ENCODE measurements around the gene MAP2K5. TPM values are rescaled to one million over a fixed set of nuclear protein-coding genes. Genes with fewer than 3 reads are reported as not detected.

Gene MAP2K5
- total RNA-seq, 2 donors from 2014 or later: 10.7 to 15.7 TPM

DNA sequence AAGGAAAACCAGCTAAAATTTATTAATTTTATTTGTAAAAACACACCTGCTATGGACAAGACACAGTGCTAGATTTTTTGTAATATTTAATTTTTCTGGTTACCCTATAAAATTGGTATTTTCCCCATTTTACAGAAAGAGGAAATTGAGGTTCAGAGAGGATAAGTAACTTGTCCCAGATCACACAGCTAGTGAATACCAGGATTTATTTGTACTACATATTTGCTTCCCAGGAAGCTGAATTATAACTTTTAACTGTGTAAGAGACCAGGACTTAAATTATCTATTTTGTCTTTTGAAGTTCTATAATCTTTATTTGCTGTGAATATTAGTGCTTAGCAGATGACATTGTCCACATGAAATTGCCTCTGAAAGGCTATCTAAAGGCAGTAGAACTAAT is 49.7 kb downstream of the MAP2K5 start:
- TF ChIP-seq POLR2A (IDR thresholded peaks at IDR 0.05): no peak
- no peak for TF ChIP-seq CTCF (IDR thresholded peaks at IDR 0.05)
- no peak for TF ChIP-seq POLR2AphosphoS5 (IDR thresholded peaks at IDR 0.05)
- no peaks in the 10 kb centered on the region for H3K4me1 ChIP-seq (replicated peaks)
- intact Hi-C loops (cut with DNase I): no loop called here
- DNase-seq (ENCODE audit: low spot score): no peak
- no peaks in the 10 kb centered on the region for H3K9me3 ChIP-seq
- H3K27ac ChIP-seq: no peak overlapping the region
- no peak overlapping the region for H3K4me3 ChIP-seq
- no peaks in the 10 kb centered on the region for H3K27me3 ChIP-seq (replicated peaks; ENCODE audit: insufficient read depth)
- no peaks in the 10 kb centered on the region for H3K36me3 ChIP-seq

- Histone ChIP-seq H3K9me3 (no peaks in the 10 kb centered on the region), H3K36me3 (no peaks in the 10 kb centered on the region), H3K27ac (no peak overlapping the region), H3K4me3 (no peak overlapping the region), H3K4me1 (replicated peaks) (no peaks in the 10 kb centered on the region), H3K27me3 (replicated peaks; ENCODE audit: insufficient read depth) (no peaks in the 10 kb centered on the region)
- intact Hi-C loops (cut with DNase I): no loop called here
- no peak for TF ChIP-seq CTCF (IDR thresholded peaks at IDR 0.05)
- TF ChIP-seq POLR2A (IDR thresholded peaks at IDR 0.05): no peak
- TF ChIP-seq POLR2AphosphoS5 (IDR thresholded peaks at IDR 0.05): no peak
- no peak for DNase-seq (ENCODE audit: low spot score)
- whole genome bisulfite sequencing: 90% methylated on average over 6 of the region's 6 CpGs
Observed at GRCh38 chr15:67593562-67593961, 51.1 kb downstream of the MAP2K5 start.

DNA sequence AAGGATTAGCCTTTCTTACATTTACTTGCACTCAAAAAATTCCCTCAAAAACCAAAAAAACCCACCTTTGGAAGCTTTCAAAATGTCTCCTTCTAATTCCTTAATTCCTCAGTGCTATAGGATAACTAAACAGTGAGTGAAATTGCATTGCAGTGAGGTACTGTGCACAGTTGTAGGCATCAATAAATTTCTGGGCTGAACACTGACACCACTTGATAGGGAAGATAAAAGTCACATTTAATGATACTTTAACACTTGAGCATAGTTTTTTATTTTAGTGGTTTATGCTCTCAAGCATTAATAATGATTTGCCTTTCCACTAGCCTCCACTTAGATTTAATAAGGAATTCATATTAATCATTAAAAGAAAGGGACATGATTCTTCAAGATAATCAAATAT is 52.3 kb downstream of the MAP2K5 start:
- intact Hi-C loops (cut with DNase I): no loop called here
- no peaks in the 10 kb centered on the region for H3K36me3 ChIP-seq

GRCh38 chr15:67595572-67595971 is 53.1 kb downstream of the MAP2K5 start:
- H3K27ac ChIP-seq: no peak overlapping the region
- intact Hi-C loops (cut with DNase I): no loop called here
- no peaks in the 10 kb centered on the region for H3K27me3 ChIP-seq (replicated peaks; ENCODE audit: insufficient read depth)
- no peak overlapping the region for H3K4me3 ChIP-seq
- no peak for DNase-seq (ENCODE audit: low spot score)
- H3K36me3 ChIP-seq: no peaks in the 10 kb centered on the region
- TF ChIP-seq CTCF (IDR thresholded peaks at IDR 0.05) (no peak), POLR2AphosphoS5 (IDR thresholded peaks at IDR 0.05) (no peak), POLR2A (IDR thresholded peaks at IDR 0.05) (no peak)
- no peaks in the 10 kb centered on the region for H3K9me3 ChIP-seq
- no peaks in the 10 kb centered on the region for H3K4me1 ChIP-seq (replicated peaks)

More for the DNA sequence above, 52.3 kb downstream of the MAP2K5 start:
- no peak for DNase-seq (ENCODE audit: low spot score)
- H3K27me3 ChIP-seq (replicated peaks; ENCODE audit: insufficient read depth): no peaks in the 10 kb centered on the region
- no peaks in the 10 kb centered on the region for H3K9me3 ChIP-seq
- no peaks in the 10 kb centered on the region for H3K4me1 ChIP-seq (replicated peaks)
- no peak overlapping the region for H3K27ac ChIP-seq
- TF ChIP-seq POLR2A (IDR thresholded peaks at IDR 0.05) (no peak), CTCF (IDR thresholded peaks at IDR 0.05) (no peak), POLR2AphosphoS5 (IDR thresholded peaks at IDR 0.05) (no peak)
- no peak overlapping the region for H3K4me3 ChIP-seq

- TF ChIP-seq CTCF (IDR thresholded peaks at IDR 0.05): no peak
- 86% methylated on average over 2 of the region's 2 CpGs for WGBS
- intact Hi-C loops (cut with DNase I): no loop called here
Observed at GRCh38 chr15:67601073-67601472, 58.6 kb downstream of the MAP2K5 start.

More at GRCh38 chr15:67601073-67601472, 58.6 kb downstream of the MAP2K5 start:
- no peak for DNase-seq (ENCODE audit: low spot score)
- Histone ChIP-seq H3K27ac (no peak overlapping the region), H3K36me3 (no peaks in the 10 kb centered on the region), H3K27me3 (replicated peaks; ENCODE audit: insufficient read depth) (no peaks in the 10 kb centered on the region), H3K4me1 (replicated peaks) (no peaks in the 10 kb centered on the region), H3K4me3 (no peak overlapping the region), H3K9me3 (no peaks in the 10 kb centered on the region)
